Activated naive CD4-positive, alpha-beta T cell treated with anti-CD3 and anti-CD28 coated beads, Interleukin-2, amount 50 U/mL, for 24 hours (primary cell): ENCODE data around the gene GAL3ST3.
"Not testable (repeated sequence)": the region's sequence is repeated elsewhere in the genome, so short reads cannot be mapped to it uniquely, and the experiment has no call there.

Source experiments
- H3K27ac Mint-ChIP-seq: one replicate; pipeline ENCODE4 v1.8.0; 2021; ENCODE audit warnings: mild to moderate bottlenecking, mixed read lengths
- H3K27me3 Mint-ChIP-seq: one replicate; pipeline ENCODE4 v1.8.0; 2021; ENCODE audit warnings: mixed read lengths
- H3K36me3 Mint-ChIP-seq: one replicate; pipeline ENCODE4 v1.8.0; 2021; ENCODE audit warnings: mixed read lengths
- H3K4me1 Mint-ChIP-seq: one replicate; pipeline ENCODE4 v1.8.0; 2021; ENCODE audit warnings: mixed read lengths
- H3K4me3 Mint-ChIP-seq: one replicate; pipeline ENCODE4 v1.8.0; 2021; ENCODE audit warnings: mild to moderate bottlenecking, mixed read lengths
- H3K9me3 Mint-ChIP-seq: one replicate; pipeline ENCODE4 v1.8.0; 2021; ENCODE audit warnings: mixed read lengths

The GAL3ST3 gene, protein sequence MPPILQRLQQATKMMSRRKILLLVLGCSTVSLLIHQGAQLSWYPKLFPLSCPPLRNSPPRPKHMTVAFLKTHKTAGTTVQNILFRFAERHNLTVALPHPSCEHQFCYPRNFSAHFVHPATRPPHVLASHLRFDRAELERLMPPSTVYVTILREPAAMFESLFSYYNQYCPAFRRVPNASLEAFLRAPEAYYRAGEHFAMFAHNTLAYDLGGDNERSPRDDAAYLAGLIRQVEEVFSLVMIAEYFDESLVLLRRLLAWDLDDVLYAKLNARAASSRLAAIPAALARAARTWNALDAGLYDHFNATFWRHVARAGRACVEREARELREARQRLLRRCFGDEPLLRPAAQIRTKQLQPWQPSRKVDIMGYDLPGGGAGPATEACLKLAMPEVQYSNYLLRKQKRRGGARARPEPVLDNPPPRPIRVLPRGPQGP

DNA sequence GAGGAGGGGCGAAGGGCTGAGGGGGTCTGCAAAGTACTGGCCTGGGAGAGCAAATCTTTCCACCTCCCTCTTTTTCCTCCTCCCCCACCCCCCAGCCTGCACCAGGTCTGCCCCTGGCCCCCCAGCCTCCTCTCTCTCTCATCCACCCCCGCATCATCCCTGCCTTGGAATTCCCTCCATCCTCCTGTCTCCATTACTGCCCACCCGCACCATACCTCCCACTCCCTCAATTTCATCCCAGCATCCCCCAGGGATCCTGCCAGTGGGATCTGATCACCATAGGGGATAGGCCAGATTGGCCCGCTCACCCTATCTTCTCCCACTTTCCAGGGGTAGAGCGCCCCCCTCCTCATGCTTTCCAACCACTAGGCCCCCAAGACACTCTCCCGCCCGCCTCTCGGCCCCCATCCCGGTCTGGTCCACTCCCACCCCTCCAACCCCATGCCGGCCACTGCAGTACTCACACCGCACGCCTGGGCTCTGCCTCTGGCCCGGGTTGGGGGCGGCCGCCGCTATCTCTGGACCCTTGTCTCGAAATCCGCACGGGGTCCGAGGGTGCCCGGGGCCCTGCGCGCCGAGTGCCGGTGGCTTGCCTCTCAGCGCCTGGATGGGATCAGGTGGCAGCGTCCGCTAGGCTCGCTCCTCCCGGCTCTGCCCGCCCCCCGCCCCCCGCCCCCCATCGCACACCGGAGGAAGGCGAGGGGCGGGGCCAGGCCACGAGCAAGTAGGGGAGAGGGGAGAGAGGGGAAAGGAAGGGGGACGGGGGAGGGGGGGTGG lies at the start of gene GAL3ST3:
Gene GAL3ST3, minus strand, starts transcription at position 615 of the 777 bp plus-strand sequence. CDS start 3,746 bp downstream, outside the sequence.
- Mint-ChIP-seq H3K27me3 (no peaks in the 10 kb centered on the region), H3K36me3 (peaks cover 10% of the 10 kb centered on the region), H3K4me3 (peak within 1 kb of the TSS; percentile 12), H3K27ac (peak within 1 kb of the TSS; percentile 68), H3K9me3 (no peaks in the 10 kb centered on the region), H3K4me1 (peaks cover 43% of the 10 kb centered on the region)

DNA sequence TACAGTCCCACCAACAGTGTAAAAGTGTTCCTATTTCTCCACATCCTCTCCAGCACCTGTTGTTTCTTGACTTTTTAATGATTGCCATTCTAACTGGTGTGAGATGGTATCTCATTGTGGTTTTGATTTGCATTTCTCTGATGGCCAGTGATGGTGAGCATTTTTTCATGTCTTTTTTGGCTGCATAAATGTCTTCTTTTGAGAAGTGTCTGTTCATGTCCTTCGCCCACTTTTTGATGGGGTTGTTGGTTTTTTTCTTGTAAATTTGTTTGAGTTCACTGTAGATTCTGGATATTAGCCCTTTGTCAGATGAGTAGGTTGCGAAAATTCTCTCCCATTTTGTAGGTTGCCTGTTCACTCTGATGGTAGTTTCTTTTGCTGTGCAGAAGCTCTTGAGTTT lies 43.2 kb upstream of the GAL3ST3 start:
- H3K4me1 Mint-ChIP-seq, result peaks cover 58% of the 10 kb centered on the region
- H3K27ac Mint-ChIP-seq, H3K27me3 Mint-ChIP-seq, H3K36me3 Mint-ChIP-seq, H3K9me3 Mint-ChIP-seq, H3K4me3 Mint-ChIP-seq: not testable (repeated sequence)

DNA sequence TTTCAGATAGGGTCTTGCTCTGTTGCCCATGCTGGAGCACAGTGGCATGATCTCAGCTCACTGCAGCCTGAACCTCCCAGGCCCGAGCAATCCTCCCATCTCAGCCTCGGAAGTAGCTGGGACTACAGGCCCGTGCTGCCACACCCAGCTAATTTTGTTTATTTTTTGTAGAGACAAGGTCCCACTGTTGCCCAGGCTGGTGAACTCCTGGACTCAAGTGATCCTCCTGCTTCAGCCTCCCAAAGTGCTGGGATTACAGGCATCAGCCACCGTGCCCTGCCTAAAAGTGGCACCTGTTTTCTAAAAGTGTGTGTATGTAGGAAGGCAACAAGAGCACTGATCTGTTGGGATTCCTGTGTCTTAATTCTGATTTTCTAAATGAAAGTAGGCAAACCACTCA lies 41.3 kb upstream of the GAL3ST3 start:
- no peak overlapping the region for H3K4me3 Mint-ChIP-seq

DNA sequence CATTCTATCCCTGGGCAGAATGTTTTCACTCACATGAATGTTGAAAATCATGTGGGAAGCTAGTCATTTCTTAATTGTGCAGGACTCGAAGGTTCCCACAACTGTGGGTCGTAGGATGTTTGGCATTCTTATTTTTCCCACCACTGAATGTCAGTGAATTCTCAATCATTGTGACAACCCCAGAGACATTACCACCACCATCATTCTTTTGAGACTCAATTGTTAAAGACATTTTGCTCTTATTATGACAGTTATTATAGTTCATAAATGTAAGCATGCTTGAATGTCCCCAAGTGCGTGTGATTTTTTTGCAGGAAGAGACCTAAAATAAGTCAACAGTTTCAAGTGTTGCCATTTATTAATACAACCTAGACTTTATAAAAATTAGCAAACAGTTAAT lies 40.1 kb upstream of the GAL3ST3 start:
- Mint-ChIP-seq H3K4me3 (peak overlapping the region; percentile 23), H3K36me3 (peaks cover 8% of the 10 kb centered on the region), H3K9me3 (no peaks in the 10 kb centered on the region), H3K4me1 (peaks cover 74% of the 10 kb centered on the region), H3K27ac (peak overlapping the region; percentile 47), H3K27me3 (no peaks in the 10 kb centered on the region)

More for the DNA sequence above, 41.3 kb upstream of the GAL3ST3 start:
- peaks cover 8% of the 10 kb centered on the region for H3K36me3 Mint-ChIP-seq
- H3K27me3 Mint-ChIP-seq, result no peaks in the 10 kb centered on the region
- H3K9me3 Mint-ChIP-seq, result no peaks in the 10 kb centered on the region
- peaks cover 62% of the 10 kb centered on the region for H3K4me1 Mint-ChIP-seq
- peak overlapping the region; percentile 65 for H3K27ac Mint-ChIP-seq

DNA sequence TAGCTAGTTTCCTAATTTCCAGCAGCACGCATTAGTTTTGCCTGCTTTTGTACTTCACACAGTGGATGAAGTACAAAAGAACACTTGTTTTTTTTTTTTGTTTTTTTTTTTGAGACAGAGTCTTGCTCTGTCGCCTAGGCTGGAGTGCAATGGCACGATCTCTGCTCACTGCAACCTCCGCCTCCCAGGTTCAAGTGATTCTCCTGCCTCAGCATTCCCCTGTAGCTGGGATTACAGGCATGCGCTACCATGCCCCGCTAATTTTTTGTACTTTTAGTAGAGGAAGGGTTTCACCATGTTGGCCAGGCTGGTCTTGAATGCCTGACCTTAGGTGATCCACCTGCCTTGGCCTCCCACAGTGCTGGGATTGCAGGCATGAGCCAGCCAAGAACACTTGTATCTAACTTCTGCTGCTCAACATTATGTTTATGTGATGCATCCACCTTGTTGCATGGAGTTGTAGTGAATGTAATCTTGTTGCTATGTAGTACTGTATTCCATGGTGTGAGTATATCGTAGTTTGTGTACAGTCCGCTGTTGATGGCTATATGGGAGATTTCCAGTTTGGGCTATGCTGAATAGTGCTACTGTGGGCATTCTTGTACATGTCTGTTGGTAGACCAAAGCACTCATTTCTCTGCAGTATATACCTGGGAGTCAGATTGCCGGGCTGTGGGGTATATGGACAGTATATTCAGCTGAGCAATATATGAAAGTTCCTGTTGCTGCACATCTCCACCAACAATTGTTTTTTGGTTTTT lies 38.4 kb upstream of the GAL3ST3 start:
- peak overlapping the region; percentile 82 for H3K27ac Mint-ChIP-seq
- no peaks in the 10 kb centered on the region for H3K9me3 Mint-ChIP-seq
- peak overlapping the region; percentile 13 for H3K4me3 Mint-ChIP-seq
- H3K36me3 Mint-ChIP-seq, result peaks cover 7% of the 10 kb centered on the region
- H3K27me3 Mint-ChIP-seq, result no peaks in the 10 kb centered on the region
- peaks cover 78% of the 10 kb centered on the region for H3K4me1 Mint-ChIP-seq

DNA sequence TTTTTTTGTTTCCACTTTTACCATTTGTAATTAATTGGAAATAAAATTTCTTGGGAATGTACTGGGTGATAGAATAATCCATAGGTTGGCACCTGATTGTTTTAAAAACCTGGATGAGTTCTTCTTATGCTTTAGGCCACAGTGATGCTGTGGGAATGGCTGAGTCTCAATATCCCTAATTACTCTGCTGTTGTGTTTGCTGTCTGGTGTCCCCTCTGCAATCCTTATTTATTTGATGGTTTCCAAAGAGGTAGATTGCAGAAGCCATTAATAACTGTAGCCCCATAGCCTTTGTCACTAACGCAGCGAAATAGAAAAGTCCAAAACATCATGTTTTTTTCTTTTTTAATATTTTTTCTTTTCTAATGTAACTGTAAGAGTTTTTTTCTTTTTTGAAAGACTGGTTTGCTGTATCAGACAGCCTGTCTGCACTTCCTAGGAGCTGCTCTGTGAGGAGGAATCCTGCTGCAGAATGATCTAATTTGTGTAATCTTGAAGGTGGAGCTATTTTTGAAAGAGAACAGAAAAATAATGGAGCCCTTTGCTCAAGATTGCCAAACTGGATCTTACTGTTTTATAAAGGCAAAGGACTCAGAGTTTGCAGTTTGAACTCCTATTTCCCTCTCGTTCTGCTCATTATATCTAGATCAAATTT lies 36.0 kb upstream of the GAL3ST3 start:
- Mint-ChIP-seq H3K36me3 (peaks cover 3% of the 10 kb centered on the region), H3K9me3 (no peaks in the 10 kb centered on the region), H3K4me1 (peaks cover 89% of the 10 kb centered on the region), H3K27me3 (no peaks in the 10 kb centered on the region), H3K4me3 (no peak overlapping the region), H3K27ac (peak overlapping the region; percentile 98)

DNA sequence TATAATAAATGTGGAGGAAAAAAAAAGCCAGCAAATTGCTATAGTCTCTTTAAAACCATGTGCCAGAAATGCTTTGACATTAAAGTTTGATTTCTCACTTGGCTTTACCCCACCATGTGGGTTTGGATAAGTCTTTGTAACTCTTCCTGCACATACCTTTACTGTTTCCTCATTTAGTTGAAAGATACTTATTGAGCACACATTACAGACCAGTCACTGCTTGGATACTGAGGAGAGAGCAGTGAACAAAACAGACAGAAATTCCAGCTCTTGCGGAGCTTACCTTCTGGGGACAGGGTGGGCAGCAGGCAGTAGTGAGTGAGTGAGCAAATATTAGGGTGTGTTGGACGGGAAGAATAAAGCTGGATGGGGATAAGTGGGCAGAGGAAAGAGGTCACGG lies 34.8 kb upstream of the GAL3ST3 start:
- Mint-ChIP-seq H3K27me3 (no peaks in the 10 kb centered on the region), H3K36me3 (no peaks in the 10 kb centered on the region), H3K4me1 (peaks cover 91% of the 10 kb centered on the region), H3K4me3 (peak overlapping the region; percentile 67), H3K27ac (peak overlapping the region; percentile 98), H3K9me3 (no peaks in the 10 kb centered on the region)

DNA sequence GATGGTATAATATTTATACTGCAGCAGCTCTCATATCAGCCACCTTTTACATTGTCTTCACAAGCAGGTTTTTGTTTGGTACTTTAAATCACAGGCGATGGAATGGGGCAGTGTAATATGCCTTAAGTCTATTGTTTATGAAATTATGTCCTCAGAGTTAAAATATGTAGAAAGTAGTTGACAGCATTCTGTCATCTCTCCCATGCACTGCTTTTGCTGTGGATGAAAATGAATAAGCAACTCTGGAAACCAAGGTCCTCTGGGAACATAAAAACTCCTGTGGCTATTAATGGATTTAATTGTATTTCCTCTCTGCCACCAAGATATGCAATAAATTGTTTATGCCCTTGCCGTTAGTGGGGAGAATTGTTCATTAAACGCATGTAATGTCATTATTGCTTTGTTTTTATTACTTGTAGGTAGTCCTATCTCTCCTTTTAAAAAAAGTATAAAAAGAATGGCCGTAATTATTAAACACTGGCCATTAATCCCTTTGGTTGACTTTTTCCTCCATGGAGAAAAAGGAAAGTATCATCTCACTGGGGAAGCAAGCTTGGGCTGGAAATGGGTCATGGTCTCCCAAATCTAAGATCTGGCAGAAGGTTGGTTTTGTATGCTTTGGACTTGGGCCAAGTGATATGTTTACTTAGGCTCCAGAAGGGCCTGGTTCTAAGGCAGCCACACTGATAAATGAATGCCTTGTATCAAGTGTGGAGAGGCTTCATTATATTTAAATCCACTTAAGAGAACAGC lies 34.2 kb upstream of the GAL3ST3 start:
- H3K4me1 Mint-ChIP-seq, result peaks cover 91% of the 10 kb centered on the region
- H3K4me3 Mint-ChIP-seq, result peak overlapping the region; percentile 67
- no peaks in the 10 kb centered on the region for H3K9me3 Mint-ChIP-seq
- no peaks in the 10 kb centered on the region for H3K27me3 Mint-ChIP-seq
- peaks cover 3% of the 10 kb centered on the region for H3K36me3 Mint-ChIP-seq
- peak overlapping the region; percentile 98 for H3K27ac Mint-ChIP-seq

DNA sequence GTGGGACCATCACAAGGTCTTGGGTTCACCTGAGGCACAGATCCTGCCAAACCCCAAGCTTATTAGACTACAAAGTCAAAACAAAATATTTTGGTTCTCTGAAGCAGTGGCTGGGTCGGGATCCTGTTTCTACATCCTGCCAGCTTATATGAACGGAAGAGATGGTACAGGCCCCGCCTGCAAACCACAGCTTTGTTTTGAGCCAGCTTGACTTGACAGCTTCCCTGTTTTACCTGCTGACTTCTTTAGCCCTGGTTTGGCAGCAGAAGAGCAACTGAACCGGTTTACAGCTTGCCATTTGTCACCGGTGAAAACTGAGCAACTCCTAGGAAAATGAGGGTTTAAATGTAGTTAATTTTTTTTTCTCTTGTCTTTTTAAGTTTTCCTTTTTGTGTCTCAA lies 32.5 kb upstream of the GAL3ST3 start:
- peak overlapping the region; percentile 98 for H3K27ac Mint-ChIP-seq
- peaks cover 89% of the 10 kb centered on the region for H3K4me1 Mint-ChIP-seq

DNA sequence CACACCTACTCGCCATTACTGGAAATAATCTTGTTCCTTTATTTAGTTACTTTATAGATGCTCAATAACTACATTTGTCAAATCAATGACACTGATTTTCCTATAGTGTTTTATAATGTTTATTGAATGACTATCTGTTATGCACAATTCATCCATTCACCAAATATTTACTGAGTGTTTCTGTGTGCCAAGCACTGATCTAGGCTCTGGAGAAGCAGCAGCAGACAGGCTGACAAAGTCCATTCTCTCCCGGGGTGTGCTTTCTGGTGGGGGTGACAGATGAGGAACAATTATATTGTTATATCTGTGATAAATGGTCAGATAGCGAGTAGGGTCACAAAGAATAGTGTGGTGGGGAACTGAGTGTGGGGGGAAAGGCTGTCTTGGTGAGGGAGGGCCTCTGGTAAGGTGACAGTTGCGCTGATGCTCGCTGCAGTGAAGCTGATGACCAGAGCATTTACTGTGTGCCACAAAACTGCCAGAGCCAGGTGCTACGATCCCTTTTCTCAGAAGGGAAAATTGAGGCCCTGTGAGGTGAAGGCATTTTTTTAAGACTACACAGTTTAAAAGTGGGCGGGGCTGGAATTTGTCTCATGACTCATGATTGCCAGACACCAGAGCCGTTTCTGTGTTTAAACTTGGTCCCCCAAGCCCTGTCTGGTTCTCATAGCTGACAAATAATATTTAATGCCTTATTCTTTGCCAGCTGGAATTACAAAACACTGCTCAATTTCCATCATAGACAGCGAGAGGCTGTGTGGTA lies 31.3 kb upstream of the GAL3ST3 start:
- Mint-ChIP-seq H3K36me3 (peaks cover 8% of the 10 kb centered on the region), H3K4me1 (peaks cover 90% of the 10 kb centered on the region), H3K27me3 (no peaks in the 10 kb centered on the region), H3K27ac (peak overlapping the region; percentile 98), H3K9me3 (no peaks in the 10 kb centered on the region), H3K4me3 (peak overlapping the region; percentile 92)

More for the DNA sequence above, 32.5 kb upstream of the GAL3ST3 start:
- Mint-ChIP-seq H3K36me3 (peaks cover 8% of the 10 kb centered on the region), H3K27me3 (no peaks in the 10 kb centered on the region), H3K4me3 (peak overlapping the region; percentile 92), H3K9me3 (no peaks in the 10 kb centered on the region)

DNA sequence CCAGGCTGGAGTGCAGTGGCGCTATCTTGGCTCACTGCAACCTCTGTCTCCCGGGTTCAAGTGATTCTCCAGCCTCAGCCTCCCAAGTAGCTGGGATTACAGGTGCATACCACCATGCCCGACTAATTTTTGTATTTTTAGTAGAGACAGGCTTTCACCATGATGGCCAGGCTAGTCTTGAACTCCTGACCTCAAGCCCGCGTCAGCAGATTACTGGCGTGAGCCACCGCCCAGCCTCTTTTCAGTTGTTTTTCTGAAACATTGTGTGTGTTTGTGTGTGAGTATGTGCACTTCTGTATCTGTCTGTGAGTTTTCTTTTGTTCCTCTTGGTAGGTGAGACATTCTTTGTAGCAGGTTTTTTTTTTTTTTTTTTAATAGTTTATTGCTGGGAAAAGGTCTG lies 30.0 kb upstream of the GAL3ST3 start:
- Mint-ChIP-seq H3K27ac (peak overlapping the region; percentile 98), H3K4me3 (peak overlapping the region; percentile 79), H3K36me3 (peaks cover 11% of the 10 kb centered on the region), H3K4me1 (peaks cover 88% of the 10 kb centered on the region)
- H3K9me3 Mint-ChIP-seq, H3K27me3 Mint-ChIP-seq: not testable (repeated sequence)

DNA sequence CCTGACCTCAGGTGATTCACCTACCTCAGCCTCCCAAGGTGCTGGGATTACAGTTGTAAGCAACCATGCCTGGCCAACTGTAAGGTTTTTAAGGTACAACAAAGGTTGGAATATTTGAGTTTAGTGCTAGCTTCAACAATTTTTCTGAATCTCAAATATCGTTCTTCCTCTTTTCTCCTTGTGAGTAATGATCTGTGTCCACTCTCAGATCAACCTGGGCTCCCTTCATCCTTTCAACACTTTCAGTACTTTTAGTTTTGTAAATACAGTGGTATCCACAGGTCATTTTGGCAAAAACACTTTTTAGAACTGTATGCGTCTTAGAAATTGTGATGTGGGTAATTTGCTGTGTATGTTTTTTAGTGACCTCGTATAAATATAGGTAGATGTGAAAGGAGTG lies 29.0 kb upstream of the GAL3ST3 start:
- peaks cover 14% of the 10 kb centered on the region for H3K36me3 Mint-ChIP-seq
- peaks cover 87% of the 10 kb centered on the region for H3K4me1 Mint-ChIP-seq
- peak overlapping the region; percentile 98 for H3K27ac Mint-ChIP-seq
- no peaks in the 10 kb centered on the region for H3K27me3 Mint-ChIP-seq
- no peaks in the 10 kb centered on the region for H3K9me3 Mint-ChIP-seq
- peak overlapping the region; percentile 79 for H3K4me3 Mint-ChIP-seq

DNA sequence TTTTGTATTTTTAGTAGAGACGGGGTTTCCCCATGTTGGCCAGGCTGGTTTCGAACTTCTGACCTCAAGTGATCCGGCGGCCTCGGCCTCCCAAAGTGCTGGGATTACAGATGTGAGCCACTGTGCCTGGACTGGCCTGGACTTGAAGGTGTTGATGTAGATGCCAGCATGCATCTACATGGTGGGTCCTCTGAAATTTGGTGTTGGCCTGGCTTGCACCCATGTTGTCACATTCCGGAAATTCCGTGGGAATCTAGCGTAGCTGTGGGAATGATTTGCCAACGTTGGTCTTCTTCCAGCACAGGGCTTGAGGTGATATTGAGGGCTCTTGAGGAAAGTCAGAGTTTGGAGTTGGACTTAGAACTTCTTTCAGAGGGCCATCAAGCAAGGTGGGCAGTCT lies 27.6 kb upstream of the GAL3ST3 start:
- H3K4me3 Mint-ChIP-seq, result no peak overlapping the region
- peak overlapping the region; percentile 23 for H3K27ac Mint-ChIP-seq
- peaks cover 14% of the 10 kb centered on the region for H3K36me3 Mint-ChIP-seq
- H3K9me3 Mint-ChIP-seq, result no peaks in the 10 kb centered on the region
- peaks cover 91% of the 10 kb centered on the region for H3K4me1 Mint-ChIP-seq
- H3K27me3 Mint-ChIP-seq, result no peaks in the 10 kb centered on the region

DNA sequence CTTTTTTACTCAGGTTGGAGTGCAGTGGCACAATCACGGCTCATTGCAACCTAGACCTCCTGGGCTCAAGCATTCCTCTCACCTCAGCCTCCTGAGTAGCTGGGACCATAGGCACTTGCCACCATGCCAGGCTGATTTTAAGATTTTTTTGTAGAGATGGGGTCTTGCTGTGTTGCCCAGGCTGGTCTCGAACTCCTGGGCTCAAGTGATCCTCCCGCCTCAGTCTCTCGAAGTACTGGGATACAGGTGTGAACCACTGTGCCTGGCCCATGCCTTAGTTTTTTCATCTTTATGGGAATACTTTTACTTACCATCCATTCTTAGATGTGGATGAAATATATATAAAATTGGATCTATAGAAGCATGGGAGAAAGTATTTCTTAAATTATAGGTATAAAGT lies 26.3 kb upstream of the GAL3ST3 start:
- H3K36me3 Mint-ChIP-seq, result peaks cover 14% of the 10 kb centered on the region
- H3K4me1 Mint-ChIP-seq, result peaks cover 85% of the 10 kb centered on the region
- no peak overlapping the region for H3K4me3 Mint-ChIP-seq

More for the DNA sequence above, 26.3 kb upstream of the GAL3ST3 start:
- Mint-ChIP-seq H3K9me3 (no peaks in the 10 kb centered on the region), H3K27ac (no peak overlapping the region), H3K27me3 (no peaks in the 10 kb centered on the region)
